Peyer's patch (tissue), 4 donors: ENCODE results near the gene LAMTOR4. TPM values are rescaled to one million over a fixed set of nuclear protein-coding genes. Genes with fewer than 3 reads are reported as not detected.

ENCODE experiments used
- DNase-seq, 3 donors: peaks; one replicate each; pipeline ENCODE4 v3.0.0-alpha.2; 2017 to 2019
- H3K27ac ChIP-seq, 4 donors: fragments of 200-600 bp; sonication (generic); one replicate each; pipeline ENCODE4 v1.5.1; 2016 to 2019
- H3K27me3 ChIP-seq, 2 donors: fragments of 200-600 bp; sonication (generic); one replicate each; pipeline ENCODE4 v1.5.1; 2019
- H3K36me3 ChIP-seq, 3 donors: fragments of 200-600 bp; sonication (generic); one replicate each; pipeline ENCODE4 v1.5.1; 2016 to 2019
- H3K4me1 ChIP-seq, 4 donors: fragments of 200-600 bp; sonication (generic); one replicate each; pipeline ENCODE4 v1.5.1; 2016 to 2019
- H3K4me3 ChIP-seq, 4 donors: fragments of 200-600 bp; sonication (generic); 1 replicate in 3 of 4; 2 replicates in 1 of 4; pipeline ENCODE4 v1.5.1; 2016 to 2019; ENCODE audit warnings: mild to moderate bottlenecking in 1 of 4
- H3K9me3 ChIP-seq, 4 donors: fragments of 200-600 bp; sonication (generic); one replicate each; pipeline ENCODE4 v1.5.1; 2016 to 2019; ENCODE audit warnings: mild to moderate bottlenecking in 1 of 4
- POLR2A ChIP-seq, 2 donors: fragments of 450-650 bp; IDR thresholded peaks; one replicate each; pipeline ENCODE4 v1.5.1; 2017; ENCODE audit warnings: antibody characterized with exemption in 2 of 2, mild to moderate bottlenecking in 2 of 2, moderate library complexity in 2 of 2
- total RNA-seq, 4 donors: library from RNA; depleted of rRNA; stranded (reverse); fragments of >200 nt; gene quantifications; one replicate each; pipeline ENCODE4 v1.1.0, GENCODE V29; 2016
- TF ChIP-seq, protein P1 (sequence below), 6 experiments: fragments of 450-650 bp in 4 of 6; fragments of 200-600 bp in 2 of 6; sonication (generic) in 1 of 6; IDR thresholded peaks; one replicate each; pipeline ENCODE4 v1.5.1; 2017 to 2019; ENCODE audit warnings: antibody characterized with exemption in 6 of 6, mild to moderate bottlenecking in 3 of 6, moderate library complexity in 1 of 6

The LAMTOR4 gene
- total RNA-seq, 4 donors from 2014 or later, result 194 to 312 (median 237) TPM

DNA sequence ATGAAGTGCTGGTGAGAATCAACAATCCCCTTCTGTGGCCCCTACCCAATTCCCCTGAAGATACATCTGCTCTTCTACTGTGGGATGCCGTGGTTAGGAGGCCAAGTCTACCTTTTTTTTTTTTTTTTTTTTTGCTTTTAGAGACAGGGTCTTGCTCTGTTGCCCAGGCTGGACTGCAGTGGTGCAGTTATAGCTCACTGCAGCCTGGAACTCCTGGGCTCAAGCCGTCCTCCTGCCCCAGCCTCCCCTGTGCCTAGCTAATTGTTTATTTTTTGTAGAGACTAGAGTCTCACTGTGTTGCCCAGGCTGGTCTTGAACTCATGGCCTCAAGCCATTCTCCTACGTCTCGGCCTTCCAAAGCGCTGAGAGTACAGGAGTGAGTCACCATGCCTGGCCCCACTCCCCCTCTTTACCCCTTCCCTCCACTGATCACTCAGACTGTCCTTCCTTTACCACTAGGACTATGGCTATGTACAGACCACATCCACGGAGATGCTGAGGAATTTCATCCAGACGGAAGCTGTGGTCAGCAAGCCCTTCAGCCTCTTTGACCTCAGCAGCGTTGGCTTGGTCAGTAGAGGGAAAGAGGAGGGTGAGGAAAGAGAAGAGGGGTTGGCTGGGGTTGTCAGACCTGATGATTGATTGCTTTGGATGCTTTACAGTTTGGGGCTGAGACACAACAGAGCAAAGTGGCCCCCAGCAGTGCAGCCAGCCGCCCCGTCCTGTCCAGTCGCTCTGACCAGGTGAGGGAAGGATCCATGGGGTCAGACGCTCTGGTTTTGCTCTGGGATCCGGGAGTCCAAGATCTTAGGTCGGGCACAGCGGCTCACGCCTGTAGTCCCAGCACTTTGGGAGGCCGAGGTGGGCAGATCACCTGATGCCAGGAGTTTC, 45.5 kb upstream of the LAMTOR4 start:
- TF ChIP-seq POLR2A (IDR thresholded peaks at IDR 0.05), result no peak
- TF ChIP-seq, protein P1, sequence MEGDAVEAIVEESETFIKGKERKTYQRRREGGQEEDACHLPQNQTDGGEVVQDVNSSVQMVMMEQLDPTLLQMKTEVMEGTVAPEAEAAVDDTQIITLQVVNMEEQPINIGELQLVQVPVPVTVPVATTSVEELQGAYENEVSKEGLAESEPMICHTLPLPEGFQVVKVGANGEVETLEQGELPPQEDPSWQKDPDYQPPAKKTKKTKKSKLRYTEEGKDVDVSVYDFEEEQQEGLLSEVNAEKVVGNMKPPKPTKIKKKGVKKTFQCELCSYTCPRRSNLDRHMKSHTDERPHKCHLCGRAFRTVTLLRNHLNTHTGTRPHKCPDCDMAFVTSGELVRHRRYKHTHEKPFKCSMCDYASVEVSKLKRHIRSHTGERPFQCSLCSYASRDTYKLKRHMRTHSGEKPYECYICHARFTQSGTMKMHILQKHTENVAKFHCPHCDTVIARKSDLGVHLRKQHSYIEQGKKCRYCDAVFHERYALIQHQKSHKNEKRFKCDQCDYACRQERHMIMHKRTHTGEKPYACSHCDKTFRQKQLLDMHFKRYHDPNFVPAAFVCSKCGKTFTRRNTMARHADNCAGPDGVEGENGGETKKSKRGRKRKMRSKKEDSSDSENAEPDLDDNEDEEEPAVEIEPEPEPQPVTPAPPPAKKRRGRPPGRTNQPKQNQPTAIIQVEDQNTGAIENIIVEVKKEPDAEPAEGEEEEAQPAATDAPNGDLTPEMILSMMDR (IDR thresholded peaks at IDR 0.05), result no peak
- Histone ChIP-seq H3K4me3 (no peak overlapping the region), H3K9me3 (no peaks in the 10 kb centered on the region), H3K36me3 (peaks cover 0 to 66% (median 3%) of the 10 kb centered on the region in 3 donors), H3K27me3 (no peaks in the 10 kb centered on the region), H3K27ac (no peak overlapping the region), H3K4me1 (peaks cover 0 to 20% (median 5%) of the 10 kb centered on the region in 4 donors)
- DNase-seq, result no peak

DNA sequence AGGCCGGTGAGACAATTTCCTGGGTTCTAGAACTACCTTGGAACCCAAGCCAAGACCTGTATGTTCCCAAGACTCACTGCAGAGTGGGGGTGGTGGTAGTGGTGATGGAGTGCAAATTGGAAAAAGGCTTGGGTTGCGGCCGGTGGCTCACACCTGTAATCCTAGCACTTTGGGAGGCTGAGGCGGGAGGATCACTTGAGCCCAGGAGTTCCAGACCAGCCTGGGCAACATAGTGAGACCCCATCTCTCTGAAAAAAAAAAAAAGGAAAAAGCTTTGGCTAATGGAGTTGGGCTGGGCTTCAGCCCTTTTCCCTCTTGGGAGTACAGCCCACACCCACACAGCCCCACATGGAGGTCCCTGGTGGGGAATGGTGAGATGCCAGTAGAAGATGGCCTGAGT, 43.2 kb upstream of the LAMTOR4 start:
- Histone ChIP-seq H3K4me1 (peaks cover 0 to 8% (median 2%) of the 10 kb centered on the region in 4 donors), H3K27me3 (no peaks in the 10 kb centered on the region), H3K36me3 (peaks cover 0 to 70% (median 0%) of the 10 kb centered on the region in 3 donors), H3K4me3 (no peak overlapping the region), H3K9me3 (no peaks in the 10 kb centered on the region), H3K27ac (no peak overlapping the region)
- DNase-seq, result no peak
- no peak for TF ChIP-seq POLR2A (IDR thresholded peaks at IDR 0.05)

DNA sequence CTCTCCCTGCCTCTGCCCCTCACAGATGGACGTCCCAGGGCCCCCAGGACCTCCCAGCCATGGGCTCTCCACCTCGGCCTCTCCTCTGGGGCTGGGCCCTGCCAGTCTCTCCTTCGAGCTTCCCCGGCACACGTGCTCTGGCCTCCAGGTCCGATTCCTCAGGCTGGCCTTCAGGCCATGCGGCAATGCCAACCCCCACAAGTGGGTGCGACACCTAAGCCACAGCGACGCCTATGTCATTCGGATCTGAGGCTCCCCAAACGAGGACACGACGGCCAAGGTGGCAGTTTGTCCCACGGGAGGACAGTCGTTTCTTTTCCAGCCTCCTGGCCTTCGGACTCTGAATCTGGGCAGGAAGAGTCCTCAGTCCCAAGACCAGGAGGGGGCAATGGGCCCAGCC, 42.1 kb upstream of the LAMTOR4 start:
- TF ChIP-seq, protein P1 (IDR thresholded peaks at IDR 0.05), result no peak
- no peak for TF ChIP-seq POLR2A (IDR thresholded peaks at IDR 0.05)
- Histone ChIP-seq H3K4me3 (no peak overlapping the region), H3K36me3 (peaks cover 0 to 81% (median 0%) of the 10 kb centered on the region in 3 donors), H3K4me1 (peaks cover 0 to 8% (median 2%) of the 10 kb centered on the region in 4 donors), H3K27ac (no peak overlapping the region), H3K9me3 (no peaks in the 10 kb centered on the region), H3K27me3 (no peaks in the 10 kb centered on the region)
- DNase-seq, result no peak

DNA sequence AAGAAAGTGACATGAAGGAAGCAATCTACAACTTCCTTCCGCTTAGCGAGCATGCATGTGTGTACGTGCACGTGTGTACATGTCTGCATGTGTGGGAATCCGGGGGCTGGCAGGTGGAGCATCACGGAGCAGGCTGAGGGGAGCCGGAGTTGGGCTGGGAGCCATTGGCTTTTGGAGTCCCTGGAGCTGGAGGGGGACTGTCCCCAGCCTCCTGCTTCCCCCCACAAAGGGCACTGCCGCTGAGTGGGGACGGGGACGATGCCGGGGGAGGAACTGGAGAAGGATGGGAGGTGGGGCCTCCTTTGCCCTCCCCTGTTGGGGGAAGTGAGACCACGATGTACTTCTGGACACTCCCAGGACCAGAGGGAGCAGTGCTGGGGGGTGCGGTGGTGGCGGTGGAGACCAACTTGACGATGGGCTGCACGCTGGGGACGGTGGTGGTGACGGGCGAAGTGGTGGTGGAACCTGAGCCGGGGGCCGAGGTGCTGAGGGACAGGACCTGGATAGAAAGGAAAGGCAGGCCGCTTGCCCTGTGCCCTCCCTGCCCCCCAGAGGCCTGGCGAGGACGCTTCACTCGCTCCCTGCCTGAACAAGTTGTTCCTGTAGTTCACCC, 41.5 kb upstream of the LAMTOR4 start:
- Histone ChIP-seq H3K4me3 (no peak overlapping the region), H3K36me3 (peaks cover 0 to 87% (median 0%) of the 10 kb centered on the region in 3 donors), H3K27ac (no peak overlapping the region), H3K4me1 (peaks cover 0 to 6% (median 1%) of the 10 kb centered on the region in 4 donors), H3K9me3 (no peaks in the 10 kb centered on the region), H3K27me3 (no peaks in the 10 kb centered on the region)
- TF ChIP-seq, protein P1 (IDR thresholded peaks at IDR 0.05), result no peak
- DNase-seq, result no peak

DNA sequence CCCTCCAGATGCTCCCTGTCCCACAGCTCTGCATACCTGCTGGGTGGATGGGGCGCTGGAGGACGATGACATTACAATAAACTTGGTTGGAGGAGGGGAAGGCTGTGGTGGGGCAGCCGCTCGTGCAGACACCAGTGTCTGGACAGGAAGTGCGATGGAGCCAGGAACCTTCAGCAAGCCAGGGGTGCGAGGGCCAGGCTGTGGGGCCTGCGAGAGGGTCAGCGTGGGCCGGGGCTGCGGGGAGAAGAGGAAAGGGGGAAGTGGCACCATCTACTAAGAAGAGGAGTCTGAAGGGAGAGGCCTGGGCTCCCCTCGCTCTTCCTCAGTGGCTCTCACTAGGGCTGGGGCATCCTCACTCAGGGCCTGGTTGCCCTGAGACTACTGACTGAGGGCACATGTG, 40.8 kb upstream of the LAMTOR4 start:
- Histone ChIP-seq H3K4me1 (no peaks in the 10 kb centered on the region), H3K27ac (no peak overlapping the region), H3K36me3 (peaks cover 0 to 93% (median 0%) of the 10 kb centered on the region in 3 donors), H3K4me3 (no peak overlapping the region), H3K27me3 (no peaks in the 10 kb centered on the region), H3K9me3 (no peaks in the 10 kb centered on the region)
- TF ChIP-seq POLR2A (IDR thresholded peaks at IDR 0.05), result no peak
- TF ChIP-seq, protein P1 (IDR thresholded peaks at IDR 0.05), result no peak
- no peak for DNase-seq
